ENCODE measurements around the gene INVS. TPM values are rescaled to one million over a fixed set of nuclear protein-coding genes. Genes with fewer than 3 reads are reported as not detected.
A peak's percentile ranks its signal among the peaks of the same experiment; 100 is the strongest.

Gene INVS
- total RNA-seq, 1 donor, result 28.3 TPM

DNA sequence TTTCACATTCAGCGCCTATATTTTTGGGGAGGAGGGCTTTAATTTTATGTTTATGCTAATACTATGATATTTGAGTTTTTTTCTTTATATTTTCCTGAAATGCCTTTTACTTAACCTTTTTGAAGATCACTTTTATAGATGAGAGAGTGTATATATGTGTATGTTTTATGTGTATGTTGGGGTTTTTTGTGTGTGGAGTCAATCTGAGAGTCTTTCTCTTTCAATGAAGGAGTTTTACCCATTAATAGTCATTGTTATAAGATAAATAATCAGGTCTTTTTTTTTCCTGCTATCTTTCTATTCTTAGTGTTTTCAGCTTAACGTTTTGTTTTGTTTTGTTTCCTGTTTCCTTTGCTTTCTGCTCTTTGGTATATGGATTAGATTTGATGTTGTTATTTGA is 141.5 kb downstream of the INVS start:
- no peak overlapping the region for H3K4me3 ChIP-seq (ENCODE audit: low read depth, low read length)
- TF ChIP-seq, protein P1, sequence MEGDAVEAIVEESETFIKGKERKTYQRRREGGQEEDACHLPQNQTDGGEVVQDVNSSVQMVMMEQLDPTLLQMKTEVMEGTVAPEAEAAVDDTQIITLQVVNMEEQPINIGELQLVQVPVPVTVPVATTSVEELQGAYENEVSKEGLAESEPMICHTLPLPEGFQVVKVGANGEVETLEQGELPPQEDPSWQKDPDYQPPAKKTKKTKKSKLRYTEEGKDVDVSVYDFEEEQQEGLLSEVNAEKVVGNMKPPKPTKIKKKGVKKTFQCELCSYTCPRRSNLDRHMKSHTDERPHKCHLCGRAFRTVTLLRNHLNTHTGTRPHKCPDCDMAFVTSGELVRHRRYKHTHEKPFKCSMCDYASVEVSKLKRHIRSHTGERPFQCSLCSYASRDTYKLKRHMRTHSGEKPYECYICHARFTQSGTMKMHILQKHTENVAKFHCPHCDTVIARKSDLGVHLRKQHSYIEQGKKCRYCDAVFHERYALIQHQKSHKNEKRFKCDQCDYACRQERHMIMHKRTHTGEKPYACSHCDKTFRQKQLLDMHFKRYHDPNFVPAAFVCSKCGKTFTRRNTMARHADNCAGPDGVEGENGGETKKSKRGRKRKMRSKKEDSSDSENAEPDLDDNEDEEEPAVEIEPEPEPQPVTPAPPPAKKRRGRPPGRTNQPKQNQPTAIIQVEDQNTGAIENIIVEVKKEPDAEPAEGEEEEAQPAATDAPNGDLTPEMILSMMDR (IDR thresholded peaks at IDR 0.05; ENCODE audit: insufficient read depth, low read length), result no peak
- DNase-seq (ENCODE audit: low read depth), result no peak

DNA sequence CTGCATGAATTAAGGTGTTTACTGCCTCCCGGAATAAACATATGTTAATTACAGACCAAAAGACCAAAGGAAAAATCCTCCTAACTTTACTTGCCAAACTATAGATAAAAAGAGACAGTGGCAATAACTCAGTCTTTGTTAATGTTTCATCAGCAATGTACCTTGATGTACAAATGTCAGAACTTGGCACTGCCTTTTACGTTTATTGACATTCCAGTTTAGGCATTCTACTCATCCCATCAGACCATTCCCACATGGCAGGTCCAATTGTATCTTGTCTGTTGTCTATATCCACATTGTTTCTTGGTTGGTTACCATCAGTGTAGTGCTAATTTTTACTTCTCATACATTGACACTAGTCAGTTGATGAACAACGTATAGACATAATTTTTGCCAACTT is 168.2 kb downstream of the INVS start:
- TF ChIP-seq, protein P1 (IDR thresholded peaks at IDR 0.05; ENCODE audit: insufficient read depth, low read length), result no peak
- DNase-seq (ENCODE audit: low read depth), result no peak
- H3K4me3 ChIP-seq (ENCODE audit: low read depth, low read length), result no peak overlapping the region

DNA sequence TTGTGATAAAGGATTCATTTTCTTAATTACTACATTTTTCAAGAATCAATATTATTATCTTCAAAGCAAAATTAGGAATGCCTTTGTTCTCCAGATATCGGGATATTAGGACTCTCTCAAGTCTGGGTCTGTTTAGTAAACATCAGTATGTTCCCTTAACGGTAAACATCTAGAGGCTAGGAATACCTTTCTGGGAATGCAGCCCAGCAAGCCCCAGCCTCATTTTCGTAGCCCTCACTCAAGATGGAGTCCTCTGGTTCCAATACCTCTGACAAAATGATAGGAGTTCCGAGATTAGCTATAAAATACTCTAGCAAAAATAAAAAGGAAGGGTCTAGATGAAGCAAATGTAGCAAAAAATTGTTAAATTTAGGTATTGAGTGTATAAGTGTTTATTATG is 169.2 kb downstream of the INVS start:
- no peak overlapping the region for H3K4me3 ChIP-seq (ENCODE audit: low read depth, low read length)
- TF ChIP-seq, protein P1 (IDR thresholded peaks at IDR 0.05; ENCODE audit: insufficient read depth, low read length), result no peak
- DNase-seq (ENCODE audit: low read depth), result no peak

DNA sequence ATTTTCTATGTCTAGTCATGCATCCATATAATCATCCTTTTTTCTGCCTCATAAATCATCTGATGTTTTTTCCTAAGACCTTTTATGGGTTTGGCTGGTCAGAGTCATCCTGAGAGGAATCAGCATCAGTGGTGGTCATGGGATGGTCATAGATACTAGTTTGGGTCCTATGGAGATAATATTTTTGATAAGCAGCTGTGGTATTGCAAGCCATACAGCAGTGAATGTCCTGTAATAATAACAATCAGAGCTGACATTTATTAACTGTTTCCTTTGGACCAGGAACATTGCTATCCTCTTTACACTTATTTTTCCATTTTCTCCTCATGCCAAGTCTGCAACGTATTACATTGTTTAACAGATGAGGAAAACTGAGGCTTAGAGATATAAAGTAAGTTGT is 170.6 kb downstream of the INVS start:
- TF ChIP-seq, protein P1 (IDR thresholded peaks at IDR 0.05; ENCODE audit: insufficient read depth, low read length), result no peak
- no peak overlapping the region for H3K4me3 ChIP-seq (ENCODE audit: low read depth, low read length)
- no peak for DNase-seq (ENCODE audit: low read depth)

DNA sequence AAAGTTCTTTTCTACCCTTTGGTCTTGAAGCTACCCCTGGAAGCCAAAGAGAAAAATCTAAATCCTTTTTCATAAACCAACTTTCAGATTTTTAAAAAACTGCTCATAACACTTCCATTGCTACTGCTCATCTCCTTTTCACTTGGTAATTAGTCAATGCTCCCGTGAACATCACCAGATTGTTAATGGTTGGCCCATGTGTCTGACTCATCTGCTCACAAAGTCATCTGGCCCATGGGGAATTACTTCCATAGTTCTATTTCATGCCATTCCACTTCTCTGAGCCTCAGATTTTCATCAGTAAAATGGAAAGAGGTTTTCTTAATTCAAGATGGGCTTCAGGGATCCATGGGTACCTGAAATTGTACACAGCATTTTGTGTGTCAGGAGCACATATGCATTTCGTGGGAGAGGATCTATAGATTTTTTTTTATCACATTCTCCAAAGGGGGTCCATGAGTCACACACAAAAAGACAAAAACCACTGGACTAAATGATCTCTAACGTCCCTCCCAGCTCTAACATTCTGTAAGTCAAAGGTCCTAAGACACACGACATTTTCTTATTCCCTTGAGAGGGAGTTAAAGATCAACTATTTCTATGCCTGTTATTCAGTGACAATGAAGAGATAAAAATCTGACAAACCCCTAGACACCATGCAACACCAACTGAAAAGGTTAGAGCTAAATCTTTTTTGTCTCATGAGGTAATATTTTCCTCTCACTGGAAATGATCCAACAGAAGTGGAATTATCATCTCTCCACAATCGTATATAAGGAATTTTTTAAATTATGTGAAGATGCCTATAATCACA is 178.3 kb downstream of the INVS start:
- TF ChIP-seq, protein P1 (IDR thresholded peaks at IDR 0.05; ENCODE audit: insufficient read depth, low read length), result no peak
- DNase-seq (ENCODE audit: low read depth), result peak; percentile 32
- H3K4me3 ChIP-seq (ENCODE audit: low read depth, low read length), result no peak overlapping the region

DNA sequence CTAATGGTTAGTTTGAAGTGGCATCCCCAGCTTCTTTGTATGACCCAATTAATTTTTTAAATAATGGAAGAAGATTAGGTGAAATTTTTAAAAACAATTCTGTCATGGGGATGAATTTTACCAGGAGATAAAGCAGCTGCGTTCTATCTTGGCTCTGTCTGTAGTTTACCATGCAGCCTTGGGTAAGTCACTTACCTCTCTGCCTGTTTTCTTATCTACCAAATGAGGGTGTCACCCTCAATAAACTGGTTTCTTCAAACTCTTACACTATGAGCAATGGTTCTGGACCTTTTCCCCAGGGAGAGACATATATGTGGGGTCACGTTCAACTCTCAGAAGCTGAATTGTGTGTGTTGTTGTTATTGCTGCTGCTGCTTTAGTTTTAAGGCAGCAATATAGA is 182.0 kb downstream of the INVS start:
- no peak overlapping the region for H3K4me3 ChIP-seq (ENCODE audit: low read depth, low read length)
- TF ChIP-seq, protein P1 (IDR thresholded peaks at IDR 0.05; ENCODE audit: insufficient read depth, low read length), result no peak
- no peak for DNase-seq (ENCODE audit: low read depth)
